ENCODE results near the gene SYNC. TPM values are rescaled to one million over a fixed set of nuclear protein-coding genes. Genes with fewer than 3 reads are reported as not detected.

SYNC gene
- polyA plus RNA-seq (2013, experiment 1 of 4), result not detected
- 0.14 TPM for polyA plus RNA-seq (2013, experiment 2 of 4)
- polyA plus RNA-seq (2013, experiment 3 of 4), result 0.11 TPM
- polyA plus RNA-seq (2013, experiment 4 of 4), result 0.08 TPM

- no peaks in the 10 kb centered on the region for H3K9me3 ChIP-seq (ENCODE audit: control insufficient read depth, low read length)
- no peaks in the 10 kb centered on the region for H3K36me3 ChIP-seq (ENCODE audit: control insufficient read depth, insufficient read depth, low read length)
- WGBS, 2 experiments, result 2 to 3% methylated on average over 70 of the region's 70 CpGs
- peaks cover 35% of the 10 kb centered on the region for H3K27me3 ChIP-seq (ENCODE audit: control insufficient read depth, insufficient read depth, low read length, poor library complexity, severe bottlenecking)
- no peak within 1 kb of the TSS for H3K27ac ChIP-seq (ENCODE audit: insufficient read depth, low read depth, low read length, poor library complexity, severe bottlenecking)
- peaks cover 12% of the 10 kb centered on the region for H3K4me1 ChIP-seq (ENCODE audit: control insufficient read depth, insufficient read depth, low read length)
- H3K4me3 ChIP-seq (ENCODE audit: insufficient read depth, low read depth, low read length), result peak within 1 kb of the TSS; percentile 50
Observed at GRCh38 chr1:32702599-32703478, at the start of gene SYNC. Gene SYNC (minus strand): TSS chr1:32702770. CDS start chr1:32702660, 110 bp downstream.

- WGBS, 2 experiments, result 84 to 86% methylated on average over 3 of the region's 3 CpGs
Observed at GRCh38 chr1:32749771-32750170, 47.2 kb upstream of the SYNC start.

GRCh38 chr1:32749332-32749731 is 46.8 kb upstream of the SYNC start:
- Histone ChIP-seq H3K9me3 (ENCODE audit: control insufficient read depth, low read length) (no peaks in the 10 kb centered on the region), H3K27ac (ENCODE audit: insufficient read depth, low read depth, low read length, poor library complexity, severe bottlenecking) (no peak overlapping the region), H3K27me3 (ENCODE audit: control insufficient read depth, insufficient read depth, low read length, poor library complexity, severe bottlenecking) (no peaks in the 10 kb centered on the region), H3K36me3 (ENCODE audit: control insufficient read depth, insufficient read depth, low read length) (no peaks in the 10 kb centered on the region), H3K4me3 (ENCODE audit: insufficient read depth, low read depth, low read length) (no peak overlapping the region), H3K4me1 (ENCODE audit: control insufficient read depth, insufficient read depth, low read length) (peaks cover 4% of the 10 kb centered on the region)
- WGBS, 2 experiments, result 91 to 95% methylated on average over 4 of the region's 4 CpGs

More at GRCh38 chr1:32749771-32750170, 47.2 kb upstream of the SYNC start:
- Histone ChIP-seq H3K27ac (ENCODE audit: insufficient read depth, low read depth, low read length, poor library complexity, severe bottlenecking) (no peak overlapping the region), H3K4me3 (ENCODE audit: insufficient read depth, low read depth, low read length) (no peak overlapping the region), H3K4me1 (ENCODE audit: control insufficient read depth, insufficient read depth, low read length) (peaks cover 4% of the 10 kb centered on the region), H3K36me3 (ENCODE audit: control insufficient read depth, insufficient read depth, low read length) (no peaks in the 10 kb centered on the region), H3K27me3 (ENCODE audit: control insufficient read depth, insufficient read depth, low read length, poor library complexity, severe bottlenecking) (no peaks in the 10 kb centered on the region), H3K9me3 (ENCODE audit: control insufficient read depth, low read length) (no peaks in the 10 kb centered on the region)

- 82 to 84% methylated on average over 8 of the region's 8 CpGs for WGBS, 2 experiments
- Histone ChIP-seq H3K27ac (ENCODE audit: insufficient read depth, low read depth, low read length, poor library complexity, severe bottlenecking) (no peak overlapping the region), H3K4me1 (ENCODE audit: control insufficient read depth, insufficient read depth, low read length) (peaks cover 4% of the 10 kb centered on the region), H3K36me3 (ENCODE audit: control insufficient read depth, insufficient read depth, low read length) (no peaks in the 10 kb centered on the region), H3K9me3 (ENCODE audit: control insufficient read depth, low read length) (no peaks in the 10 kb centered on the region), H3K4me3 (ENCODE audit: insufficient read depth, low read depth, low read length) (no peak overlapping the region), H3K27me3 (ENCODE audit: control insufficient read depth, insufficient read depth, low read length, poor library complexity, severe bottlenecking) (no peaks in the 10 kb centered on the region)
Observed at GRCh38 chr1:32748926-32749325, 46.4 kb upstream of the SYNC start.

- H3K9me3 ChIP-seq (ENCODE audit: control insufficient read depth, low read length), result no peaks in the 10 kb centered on the region
- no peaks in the 10 kb centered on the region for H3K27me3 ChIP-seq (ENCODE audit: control insufficient read depth, insufficient read depth, low read length, poor library complexity, severe bottlenecking)
- no peak overlapping the region for H3K4me3 ChIP-seq (ENCODE audit: insufficient read depth, low read depth, low read length)
- 89 to 91% methylated on average over 4 of the region's 4 CpGs for WGBS, 2 experiments
- H3K27ac ChIP-seq (ENCODE audit: insufficient read depth, low read depth, low read length, poor library complexity, severe bottlenecking), result no peak overlapping the region
- H3K4me1 ChIP-seq (ENCODE audit: control insufficient read depth, insufficient read depth, low read length), result peaks cover 10% of the 10 kb centered on the region
- no peaks in the 10 kb centered on the region for H3K36me3 ChIP-seq (ENCODE audit: control insufficient read depth, insufficient read depth, low read length)
Observed at GRCh38 chr1:32748348-32748747, 45.8 kb upstream of the SYNC start.

GRCh38 chr1:32746130-32746529 is 43.6 kb upstream of the SYNC start:
- Histone ChIP-seq H3K9me3 (ENCODE audit: control insufficient read depth, low read length) (no peaks in the 10 kb centered on the region), H3K27me3 (ENCODE audit: control insufficient read depth, insufficient read depth, low read length, poor library complexity, severe bottlenecking) (peaks cover 10% of the 10 kb centered on the region), H3K36me3 (ENCODE audit: control insufficient read depth, insufficient read depth, low read length) (no peaks in the 10 kb centered on the region), H3K4me1 (ENCODE audit: control insufficient read depth, insufficient read depth, low read length) (peaks cover 22% of the 10 kb centered on the region), H3K27ac (ENCODE audit: insufficient read depth, low read depth, low read length, poor library complexity, severe bottlenecking) (no peak overlapping the region), H3K4me3 (ENCODE audit: insufficient read depth, low read depth, low read length) (no peak overlapping the region)
- WGBS, 2 experiments, result 92 to 95% methylated on average over 9 of the region's 9 CpGs

GRCh38 chr1:32744071-32744425 is 41.5 kb upstream of the SYNC start:
- no peaks in the 10 kb centered on the region for H3K9me3 ChIP-seq (ENCODE audit: control insufficient read depth, low read length)
- no peak overlapping the region for H3K4me3 ChIP-seq (ENCODE audit: insufficient read depth, low read depth, low read length)
- H3K27ac ChIP-seq (ENCODE audit: insufficient read depth, low read depth, low read length, poor library complexity, severe bottlenecking), result no peak overlapping the region
- peaks cover 21% of the 10 kb centered on the region for H3K27me3 ChIP-seq (ENCODE audit: control insufficient read depth, insufficient read depth, low read length, poor library complexity, severe bottlenecking)
- peaks cover 18% of the 10 kb centered on the region for H3K4me1 ChIP-seq (ENCODE audit: control insufficient read depth, insufficient read depth, low read length)
- H3K36me3 ChIP-seq (ENCODE audit: control insufficient read depth, insufficient read depth, low read length), result no peaks in the 10 kb centered on the region

- peaks cover 18% of the 10 kb centered on the region for H3K4me1 ChIP-seq (ENCODE audit: control insufficient read depth, insufficient read depth, low read length)
- H3K27ac ChIP-seq (ENCODE audit: insufficient read depth, low read depth, low read length, poor library complexity, severe bottlenecking), result no peak overlapping the region
- no peaks in the 10 kb centered on the region for H3K9me3 ChIP-seq (ENCODE audit: control insufficient read depth, low read length)
- WGBS, 2 experiments, result 59 to 62% methylated on average over 6 of the region's 6 CpGs
- no peaks in the 10 kb centered on the region for H3K36me3 ChIP-seq (ENCODE audit: control insufficient read depth, insufficient read depth, low read length)
- H3K27me3 ChIP-seq (ENCODE audit: control insufficient read depth, insufficient read depth, low read length, poor library complexity, severe bottlenecking), result peaks cover 21% of the 10 kb centered on the region
- H3K4me3 ChIP-seq (ENCODE audit: insufficient read depth, low read depth, low read length), result no peak overlapping the region
Observed at GRCh38 chr1:32743380-32744070, 41.0 kb upstream of the SYNC start.

- Histone ChIP-seq H3K9me3 (ENCODE audit: control insufficient read depth, low read length) (no peaks in the 10 kb centered on the region), H3K36me3 (ENCODE audit: control insufficient read depth, insufficient read depth, low read length) (no peaks in the 10 kb centered on the region), H3K4me1 (ENCODE audit: control insufficient read depth, insufficient read depth, low read length) (peaks cover 18% of the 10 kb centered on the region), H3K4me3 (ENCODE audit: insufficient read depth, low read depth, low read length) (no peak overlapping the region), H3K27ac (ENCODE audit: insufficient read depth, low read depth, low read length, poor library complexity, severe bottlenecking) (no peak overlapping the region), H3K27me3 (ENCODE audit: control insufficient read depth, insufficient read depth, low read length, poor library complexity, severe bottlenecking) (peaks cover 21% of the 10 kb centered on the region)
- WGBS, 2 experiments, result 63 to 67% methylated on average over 4 of the region's 4 CpGs
Observed at GRCh38 chr1:32742956-32743355, 40.4 kb upstream of the SYNC start.

- peak overlapping the region; percentile 40 for H3K4me3 ChIP-seq (ENCODE audit: insufficient read depth, low read depth, low read length)
- no peaks in the 10 kb centered on the region for H3K36me3 ChIP-seq (ENCODE audit: control insufficient read depth, insufficient read depth, low read length)
- no peaks in the 10 kb centered on the region for H3K9me3 ChIP-seq (ENCODE audit: control insufficient read depth, low read length)
- peaks cover 23% of the 10 kb centered on the region for H3K4me1 ChIP-seq (ENCODE audit: control insufficient read depth, insufficient read depth, low read length)
- H3K27me3 ChIP-seq (ENCODE audit: control insufficient read depth, insufficient read depth, low read length, poor library complexity, severe bottlenecking), result peaks cover 21% of the 10 kb centered on the region
- WGBS, 2 experiments, result 8% methylated on average over 28 of the region's 28 CpGs
- no peak overlapping the region for H3K27ac ChIP-seq (ENCODE audit: insufficient read depth, low read depth, low read length, poor library complexity, severe bottlenecking)
Observed at GRCh38 chr1:32742199-32742947, 39.8 kb upstream of the SYNC start.

Data from ectodermal cell (in vitro differentiated cells).